ENCODE data around the gene ERVV-1.
"Not testable (repeated sequence)": the region's sequence is repeated elsewhere in the genome, so short reads cannot be mapped to it uniquely, and the experiment has no call there.

ERVV-1 gene

GRCh38 chr19:53012006-53012405, 1.7 kb upstream of the ERVV-1 start:
- intact Hi-C loops (cut with DNase I), result no loop called here
- DNase-seq, result no peak

GRCh38 chr19:53015159-53015558, 1.4 kb downstream of the ERVV-1 start:
- intact Hi-C loops (cut with DNase I), result no loop called here
- DNase-seq, result no peak

- no peak for DNase-seq
- intact Hi-C loops (cut with DNase I), result no loop called here
Observed at GRCh38 chr19:53015730-53016129, 2.0 kb downstream of the ERVV-1 start.

GRCh38 chr19:53019684-53020083, 6.0 kb downstream of the ERVV-1 start:
- intact Hi-C loops (cut with DNase I), result no loop called here
- peak in 6 of 42 donors; percentile 3 to 45 (median 13) for DNase-seq

- DNase-seq; intact Hi-C loops (cut with DNase I): not testable (repeated sequence)
Observed at GRCh38 chr19:53028306-53028705, 14.6 kb downstream of the ERVV-1 start.

GRCh38 chr19:53034054-53034453, 20.3 kb downstream of the ERVV-1 start:
- intact Hi-C loops (cut with DNase I), result no loop called here

GRCh38 chr19:53034948-53035675, 21.4 kb downstream of the ERVV-1 start:
- DNase-seq, result no peak
- intact Hi-C loops (cut with DNase I), result no loop called here

More at GRCh38 chr19:53034054-53034453, 20.3 kb downstream of the ERVV-1 start:
- no peak for DNase-seq

- intact Hi-C loops (cut with DNase I), result no loop called here
Observed at GRCh38 chr19:53037101-53038097, 23.7 kb downstream of the ERVV-1 start.

GRCh38 chr19:53041366-53041765, 27.6 kb downstream of the ERVV-1 start:
- no peak for DNase-seq
- intact Hi-C loops (cut with DNase I), result no loop called here

More at GRCh38 chr19:53037101-53038097, 23.7 kb downstream of the ERVV-1 start:
- DNase-seq, result peak; percentile 32 to 85 (median 68)

- no peak for DNase-seq
- intact Hi-C loops (cut with DNase I), result no loop called here
Observed at GRCh38 chr19:53045536-53045935, 31.8 kb downstream of the ERVV-1 start.

GRCh38 chr19:53047379-53047778, 33.7 kb downstream of the ERVV-1 start:
- DNase-seq, result no peak
- intact Hi-C loops (cut with DNase I), result no loop called here

GRCh38 chr19:53055117-53055516, 41.4 kb downstream of the ERVV-1 start:
- intact Hi-C loops (cut with DNase I), result no loop called here
- no peak for DNase-seq

- intact Hi-C loops (cut with DNase I), result no loop called here
Observed at GRCh38 chr19:53057904-53058580, 44.3 kb downstream of the ERVV-1 start.

More at GRCh38 chr19:53057904-53058580, 44.3 kb downstream of the ERVV-1 start:
- DNase-seq, result peak in 39 of 42 donors; percentile 12 to 73 (median 44)

All from head of caudate nucleus (tissue), 42 donors.